ENCODE measurements around the gene ELANE.

DNA sequence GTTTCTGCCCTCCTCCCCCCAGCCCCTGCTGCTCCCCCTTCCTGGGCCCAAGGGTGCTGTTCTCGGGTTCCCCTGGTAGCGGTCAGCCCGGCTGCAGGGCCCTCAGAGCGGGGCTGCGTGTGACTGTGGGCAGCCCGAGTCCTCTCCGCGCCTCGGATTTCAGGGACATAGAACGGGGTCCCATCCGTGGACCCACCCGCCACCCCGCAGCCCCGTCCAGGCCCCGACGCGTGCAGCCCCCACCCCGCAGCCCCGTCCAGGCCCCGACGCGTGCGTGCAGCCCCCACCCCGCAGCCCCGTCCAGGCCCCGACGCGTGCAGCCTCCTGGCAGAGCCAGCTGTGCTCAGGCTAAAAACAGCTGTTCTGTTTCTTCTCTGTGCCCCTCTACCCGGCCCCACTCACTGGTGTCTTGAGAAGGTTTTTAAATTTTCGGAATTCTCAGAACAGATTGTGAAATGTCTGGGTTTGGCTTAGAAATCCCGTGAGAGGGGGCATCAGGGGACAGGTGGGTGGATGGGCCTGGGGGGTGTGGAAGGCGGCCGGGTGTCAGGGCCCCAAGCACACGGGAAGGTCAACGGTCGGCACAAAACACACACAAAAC is 16.8 kb upstream of the ELANE start:
- TF ChIP-seq CTCF (conservative IDR thresholded peaks at IDR 0.05; ENCODE audit: low read length) (no peak), EZH2phosphoT487 (IDR thresholded peaks at IDR 0.05; ENCODE audit: borderline replicate concordance) (no peak)
